LNCAP (cell line): ENCODE results near the gene XXYLT1.

Source experiments
- TF ChIP-seq, protein P1 (sequence below): fragments of 450-650 bp; IDR thresholded peaks from 2 replicates; pipeline ENCODE4 v1.5.1; 2017; ENCODE audit warnings: mild to moderate bottlenecking

The XXYLT1 gene

DNA sequence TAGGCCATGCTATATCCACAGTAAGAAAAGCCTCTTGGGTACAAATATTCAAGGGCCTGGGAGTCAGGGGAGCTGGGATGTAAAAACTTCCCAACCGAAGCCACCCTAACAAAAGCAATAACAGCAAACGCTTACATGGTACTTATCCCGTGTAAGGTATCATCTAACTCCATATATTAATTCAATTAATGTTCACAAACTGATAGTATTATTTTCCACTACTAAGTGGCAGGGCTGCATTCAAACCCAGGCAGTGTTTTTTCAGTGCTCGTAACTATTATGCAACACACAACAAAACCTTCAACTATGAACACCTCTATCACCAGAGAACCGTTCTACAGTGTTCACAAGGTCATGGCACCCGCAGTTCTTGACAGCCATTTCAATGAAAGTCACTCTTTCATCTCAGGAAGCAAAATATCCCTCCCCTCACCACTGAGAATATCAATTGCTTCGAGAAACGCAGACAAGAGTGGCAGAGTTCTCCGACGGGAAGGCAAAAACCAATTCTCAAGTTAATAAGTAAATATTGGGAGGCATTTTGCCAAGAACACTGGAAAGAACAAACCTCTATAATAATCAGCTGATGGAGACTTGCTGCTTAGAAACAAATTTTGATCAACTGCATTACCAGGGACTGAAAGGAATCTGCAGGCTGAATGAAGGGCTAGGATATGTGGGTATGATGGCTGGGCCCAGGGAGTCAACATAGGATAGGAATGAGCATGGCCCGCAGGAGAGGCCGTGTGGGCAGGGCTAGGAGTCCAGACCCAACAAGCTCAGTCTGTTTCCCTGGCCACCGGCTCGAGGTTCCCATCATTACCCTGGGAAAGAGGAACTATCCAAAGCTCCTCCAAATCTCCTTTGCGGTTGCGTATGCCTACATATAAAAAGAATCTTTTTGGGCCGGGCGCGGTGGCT, 72.3 kb downstream of the XXYLT1 start:
- TF ChIP-seq, protein P1, sequence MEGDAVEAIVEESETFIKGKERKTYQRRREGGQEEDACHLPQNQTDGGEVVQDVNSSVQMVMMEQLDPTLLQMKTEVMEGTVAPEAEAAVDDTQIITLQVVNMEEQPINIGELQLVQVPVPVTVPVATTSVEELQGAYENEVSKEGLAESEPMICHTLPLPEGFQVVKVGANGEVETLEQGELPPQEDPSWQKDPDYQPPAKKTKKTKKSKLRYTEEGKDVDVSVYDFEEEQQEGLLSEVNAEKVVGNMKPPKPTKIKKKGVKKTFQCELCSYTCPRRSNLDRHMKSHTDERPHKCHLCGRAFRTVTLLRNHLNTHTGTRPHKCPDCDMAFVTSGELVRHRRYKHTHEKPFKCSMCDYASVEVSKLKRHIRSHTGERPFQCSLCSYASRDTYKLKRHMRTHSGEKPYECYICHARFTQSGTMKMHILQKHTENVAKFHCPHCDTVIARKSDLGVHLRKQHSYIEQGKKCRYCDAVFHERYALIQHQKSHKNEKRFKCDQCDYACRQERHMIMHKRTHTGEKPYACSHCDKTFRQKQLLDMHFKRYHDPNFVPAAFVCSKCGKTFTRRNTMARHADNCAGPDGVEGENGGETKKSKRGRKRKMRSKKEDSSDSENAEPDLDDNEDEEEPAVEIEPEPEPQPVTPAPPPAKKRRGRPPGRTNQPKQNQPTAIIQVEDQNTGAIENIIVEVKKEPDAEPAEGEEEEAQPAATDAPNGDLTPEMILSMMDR = no peak

DNA sequence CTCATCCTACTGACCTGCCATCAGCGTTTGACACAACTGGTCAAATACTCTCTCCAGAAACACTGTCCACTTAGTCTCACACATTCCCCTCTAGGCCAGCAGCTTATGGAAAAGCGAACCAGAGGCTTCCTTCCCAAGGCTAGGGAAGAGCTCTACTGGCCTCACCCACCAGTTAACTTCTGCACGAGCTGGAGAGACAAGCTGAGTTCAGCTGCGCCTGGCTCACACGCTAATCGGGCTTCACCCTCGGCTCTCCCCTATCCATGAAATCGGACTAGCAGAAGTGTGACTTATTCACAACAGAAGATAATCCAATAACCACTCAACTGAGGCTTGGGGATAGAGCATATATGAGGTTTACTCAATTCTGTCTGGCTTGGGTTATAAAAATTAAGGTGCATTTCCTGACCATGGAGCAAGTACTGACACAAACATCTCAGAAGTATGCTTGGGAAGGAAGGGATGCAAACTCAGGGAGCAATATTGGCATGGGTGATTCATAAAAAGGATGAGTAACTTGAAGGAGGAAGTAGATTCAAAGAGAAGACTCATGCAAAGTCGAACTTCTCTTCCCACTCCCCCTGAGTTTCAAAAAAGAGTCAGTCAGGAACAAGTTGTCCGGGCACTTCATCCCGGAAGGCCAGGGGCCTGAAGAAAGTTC, 73.1 kb downstream of the XXYLT1 start:
- TF ChIP-seq, protein P1 = no peak

DNA sequence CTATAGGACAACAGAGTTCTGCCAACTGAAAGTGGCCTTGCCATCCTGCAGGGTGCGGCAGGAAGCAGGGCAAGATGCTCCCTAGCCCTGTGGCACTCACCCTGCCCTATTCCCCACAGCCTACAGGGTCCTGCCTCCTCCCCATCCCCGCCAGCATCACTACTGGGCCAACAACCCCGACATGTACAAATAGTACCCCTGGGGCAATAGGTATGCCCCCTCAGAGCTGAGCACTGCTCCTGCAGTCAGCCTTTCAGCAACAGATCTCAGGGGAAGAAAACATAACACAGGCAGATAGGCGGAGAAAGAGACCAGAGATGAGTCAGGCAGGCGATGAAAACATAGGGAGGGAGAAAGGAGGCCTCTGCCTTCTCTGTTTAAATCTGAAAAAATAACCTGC, 74.7 kb downstream of the XXYLT1 start:
- TF ChIP-seq, protein P1 = no peak

DNA sequence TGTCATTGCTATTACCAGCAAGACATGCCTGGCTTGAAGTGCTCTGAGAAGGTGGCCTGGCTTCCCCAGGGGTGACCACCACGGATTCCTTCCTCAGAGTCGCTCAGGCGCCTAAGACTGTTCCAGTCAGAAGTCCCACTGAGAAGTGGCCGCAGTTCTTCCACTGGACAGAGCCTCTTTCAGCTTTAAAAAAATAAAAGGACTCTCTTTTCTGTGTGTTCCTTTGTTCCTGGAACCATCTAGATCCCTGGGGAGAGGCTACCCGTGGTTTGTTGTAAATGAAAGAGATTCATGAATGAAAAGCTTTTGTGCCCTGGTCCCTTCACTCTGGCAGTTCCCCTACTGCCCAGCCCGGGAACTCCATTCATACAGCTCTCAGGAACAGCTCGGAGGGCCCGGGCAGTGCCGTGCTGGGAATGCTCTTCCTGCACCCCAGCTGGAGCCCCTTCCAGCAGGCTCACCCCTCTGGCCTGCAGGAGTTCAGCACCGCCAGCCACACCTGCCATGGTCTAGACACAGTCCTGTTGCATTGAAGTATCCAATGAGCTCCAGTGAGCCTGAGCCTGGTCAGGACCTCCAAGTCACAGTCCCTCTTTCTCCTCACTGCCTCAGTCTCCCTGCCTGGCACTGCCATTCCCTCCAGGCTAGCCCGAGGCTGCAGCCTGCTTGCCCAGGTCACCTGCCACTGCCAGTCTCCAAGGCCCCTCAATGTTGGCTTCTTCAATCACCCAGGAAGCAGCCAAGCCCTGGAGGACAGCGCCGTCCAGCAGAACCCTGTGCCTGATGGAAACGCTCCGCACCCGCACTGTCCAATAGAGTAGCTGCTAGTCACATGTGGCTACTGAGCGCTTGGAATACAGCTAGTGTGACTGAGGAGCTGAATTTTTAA, 75.4 kb downstream of the XXYLT1 start:
- TF ChIP-seq, protein P1 = no peak

DNA sequence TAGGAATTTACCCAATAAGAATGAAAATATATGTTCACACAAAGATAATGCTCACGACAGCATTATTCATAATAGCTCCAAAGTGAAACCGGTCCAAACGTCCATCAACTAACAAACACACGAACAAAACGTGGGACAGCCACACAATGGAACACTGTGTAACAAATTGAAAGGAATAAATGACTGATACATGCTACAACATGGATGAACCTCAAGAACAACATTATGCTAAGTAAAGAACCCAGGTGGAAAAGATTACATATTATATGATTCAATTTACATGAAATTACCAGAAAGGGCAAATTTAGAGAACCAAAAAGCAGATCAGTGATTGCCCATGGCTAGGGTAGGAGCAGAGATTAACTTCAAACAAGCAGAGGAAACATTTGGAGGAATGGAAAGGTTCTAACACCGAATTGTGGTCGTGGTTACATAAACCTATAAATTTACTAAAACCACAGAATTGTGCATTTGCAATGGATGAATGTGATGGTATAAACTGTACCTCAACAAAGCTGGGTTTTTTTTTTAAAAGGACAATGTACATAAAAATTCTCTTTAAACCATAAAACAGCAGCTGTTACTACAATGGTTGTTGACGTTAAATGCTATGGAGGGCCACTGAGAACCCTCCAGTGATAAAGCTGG, 76.3 kb downstream of the XXYLT1 start:
- TF ChIP-seq, protein P1 = no peak

DNA sequence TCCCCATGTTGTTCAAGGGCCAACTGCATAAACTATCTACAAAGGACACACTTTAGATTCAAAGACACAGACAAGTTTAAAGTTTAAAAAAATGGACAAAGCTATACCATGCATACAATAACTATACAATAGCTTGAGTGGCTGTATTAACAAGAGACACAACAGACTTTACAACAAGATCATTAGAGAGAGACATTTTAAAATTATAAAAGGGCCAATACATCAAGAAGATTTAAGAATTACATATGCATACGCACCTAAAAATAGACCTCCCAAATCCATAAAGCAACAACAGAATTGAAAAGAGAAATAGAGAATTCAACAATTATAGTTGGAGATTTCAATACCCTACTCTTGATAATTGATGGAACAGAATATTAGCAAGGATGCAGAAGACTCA, 79.4 kb downstream of the XXYLT1 start:
- TF ChIP-seq, protein P1 = no peak

DNA sequence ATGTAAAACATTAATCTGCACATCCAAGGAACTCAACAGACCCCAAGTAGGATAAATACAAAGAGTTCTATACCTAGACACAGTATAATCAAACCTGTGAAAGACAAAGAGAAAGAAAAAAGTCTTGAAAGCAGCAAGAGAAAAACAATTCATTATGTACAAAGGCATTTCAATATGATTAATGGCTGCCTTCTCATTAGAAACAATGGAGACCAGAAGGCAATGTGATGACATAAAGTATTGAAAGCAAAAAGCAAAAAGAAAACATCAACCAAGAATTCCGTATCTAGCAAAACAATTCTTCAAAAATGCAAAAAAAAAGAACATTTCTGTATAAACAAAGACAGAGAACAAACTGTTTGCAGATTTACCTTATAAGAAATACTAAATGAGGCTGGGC, 81.1 kb downstream of the XXYLT1 start:
- TF ChIP-seq, protein P1 = no peak
